Stimulated activated CD4-positive, alpha-beta T cell treated with anti-CD3 and anti-CD28 coated beads, Interleukin-2, amount 100 ng/mL, for 24 hours (primary cell): ENCODE measurements around the gene ADCY2.

Experiments
- DNase-seq, 2 donors: peaks; one replicate each; pipeline ENCODE4 v3.0.0-alpha.2; 2020

The ADCY2 gene

GRCh38 chr5:7446913-7447312 lies 51.0 kb downstream of the ADCY2 start:
- DNase-seq, result no peak

GRCh38 chr5:7453947-7454346 lies 58.0 kb downstream of the ADCY2 start:
- no peak for DNase-seq

GRCh38 chr5:7456206-7456605 lies 60.3 kb downstream of the ADCY2 start:
- DNase-seq, result no peak

GRCh38 chr5:7461371-7461770 lies 65.4 kb downstream of the ADCY2 start:
- no peak for DNase-seq

- no peak for DNase-seq
Observed at GRCh38 chr5:7462758-7463157, 66.8 kb downstream of the ADCY2 start.

GRCh38 chr5:7464182-7464581 lies 68.2 kb downstream of the ADCY2 start:
- DNase-seq, result no peak

GRCh38 chr5:7467179-7467578 lies 71.2 kb downstream of the ADCY2 start:
- DNase-seq, result no peak

- DNase-seq, result no peak
Observed at GRCh38 chr5:7468742-7469141, 72.8 kb downstream of the ADCY2 start.

- DNase-seq, result no peak
Observed at GRCh38 chr5:7471710-7472109, 75.8 kb downstream of the ADCY2 start.

- DNase-seq, result no peak
Observed at GRCh38 chr5:7473115-7473514, 77.2 kb downstream of the ADCY2 start.

GRCh38 chr5:7473668-7474215 lies 77.8 kb downstream of the ADCY2 start:
- DNase-seq, result no peak

- DNase-seq, result no peak
Observed at GRCh38 chr5:7474821-7475403, 79.0 kb downstream of the ADCY2 start.

GRCh38 chr5:7478459-7478858 lies 82.5 kb downstream of the ADCY2 start:
- no peak for DNase-seq

- DNase-seq, result no peak
Observed at GRCh38 chr5:7488734-7489133, 92.8 kb downstream of the ADCY2 start.

GRCh38 chr5:7492371-7492770 lies 96.4 kb downstream of the ADCY2 start:
- DNase-seq, result no peak

- DNase-seq, result no peak
Observed at GRCh38 chr5:7493081-7493480, 97.1 kb downstream of the ADCY2 start.

- no peak for DNase-seq
Observed at GRCh38 chr5:7493622-7494021, 97.7 kb downstream of the ADCY2 start.

GRCh38 chr5:7494481-7495130 lies 98.7 kb downstream of the ADCY2 start:
- no peak for DNase-seq

- no peak for DNase-seq
Observed at GRCh38 chr5:7495131-7495517, 99.2 kb downstream of the ADCY2 start.

- DNase-seq, result no peak
Observed at GRCh38 chr5:7500256-7500655, 104.3 kb downstream of the ADCY2 start.

- DNase-seq, result no peak
Observed at GRCh38 chr5:7501061-7501460, 105.1 kb downstream of the ADCY2 start.

GRCh38 chr5:7503564-7503963 lies 107.6 kb downstream of the ADCY2 start:
- DNase-seq, result no peak

- no peak for DNase-seq
Observed at GRCh38 chr5:7515284-7515914, 119.5 kb downstream of the ADCY2 start.

- DNase-seq, result no peak
Observed at GRCh38 chr5:7516253-7516652, 120.3 kb downstream of the ADCY2 start.
